Measurements from ENCODE around the gene BAG5.

BAG5 gene

GRCh38 chr14:103558071-103558882 is 4.2 kb downstream of the BAG5 start:
- Mint-ChIP-seq H3K4me1 (ENCODE audit: low read depth in 2 of 2) (peaks cover 44 to 51% of the 10 kb centered on the region in 2 donors), H3K36me3 (ENCODE audit: insufficient read depth) (peaks cover 63% of the 10 kb centered on the region), H3K27me3 (no peaks in the 10 kb centered on the region), H3K9me3 (no peaks in the 10 kb centered on the region), H3K27ac (no peak overlapping the region), H3K4me3 (no peak overlapping the region)
- no peak for ATAC-seq (replicated peaks)
- no peak for DNase-seq

GRCh38 chr14:103556946-103557758 is 5.3 kb downstream of the BAG5 start:
- no peak for ATAC-seq (replicated peaks)
- Mint-ChIP-seq H3K27me3 (no peaks in the 10 kb centered on the region), H3K4me3 (peak overlapping the region in 1 of 2 donors; percentile 41), H3K9me3 (no peaks in the 10 kb centered on the region), H3K4me1 (ENCODE audit: low read depth in 2 of 2) (peaks cover 42 to 56% of the 10 kb centered on the region in 2 donors), H3K36me3 (ENCODE audit: insufficient read depth) (peaks cover 60% of the 10 kb centered on the region), H3K27ac (no peak overlapping the region)
- DNase-seq, result no peak

- Mint-ChIP-seq H3K36me3 (ENCODE audit: insufficient read depth) (peaks cover 50% of the 10 kb centered on the region), H3K4me1 (ENCODE audit: low read depth in 2 of 2) (peaks cover 32 to 50% of the 10 kb centered on the region in 2 donors), H3K27me3 (no peaks in the 10 kb centered on the region), H3K27ac (peak overlapping the region in 1 of 2 donors; percentile 38), H3K9me3 (no peaks in the 10 kb centered on the region), H3K4me3 (no peak overlapping the region)
- DNase-seq (no peak), ATAC-seq (replicated peaks) (no peak)
These were observed 6.7 kb downstream of the BAG5 start for GRCh38 chr14:103555559-103556337.

- no peak overlapping the region for H3K4me3 Mint-ChIP-seq
- H3K4me1 Mint-ChIP-seq (ENCODE audit: low read depth in 2 of 2), result peaks cover 13 to 36% of the 10 kb centered on the region in 2 donors
- ATAC-seq (replicated peaks) (no peak), DNase-seq (no peak)
- H3K27ac Mint-ChIP-seq, result no peak overlapping the region
- H3K9me3 Mint-ChIP-seq, result no peaks in the 10 kb centered on the region
- H3K36me3 Mint-ChIP-seq (ENCODE audit: insufficient read depth), result peaks cover 22% of the 10 kb centered on the region
- no peaks in the 10 kb centered on the region for H3K27me3 Mint-ChIP-seq
These were observed 9.6 kb downstream of the BAG5 start for GRCh38 chr14:103552846-103553210.

GRCh38 chr14:103552011-103552845 is 10.2 kb downstream of the BAG5 start:
- no peak for ATAC-seq (replicated peaks)
- Mint-ChIP-seq H3K36me3 (ENCODE audit: insufficient read depth) (peaks cover 18% of the 10 kb centered on the region), H3K27me3 (no peaks in the 10 kb centered on the region), H3K9me3 (no peaks in the 10 kb centered on the region), H3K27ac (no peak overlapping the region), H3K4me1 (ENCODE audit: low read depth in 2 of 2) (peaks cover 13 to 31% of the 10 kb centered on the region in 2 donors), H3K4me3 (no peak overlapping the region)
- DNase-seq, result no peak

- Mint-ChIP-seq H3K36me3 (ENCODE audit: insufficient read depth) (peaks cover 12% of the 10 kb centered on the region), H3K27ac (no peak overlapping the region), H3K4me3 (no peak overlapping the region), H3K9me3 (no peaks in the 10 kb centered on the region), H3K27me3 (no peaks in the 10 kb centered on the region), H3K4me1 (ENCODE audit: low read depth in 2 of 2) (peaks cover 15 to 27% of the 10 kb centered on the region in 2 donors)
- ATAC-seq (replicated peaks) (no peak), DNase-seq (no peak)
These were observed 11.1 kb downstream of the BAG5 start for GRCh38 chr14:103551338-103551762.

GRCh38 chr14:103550451-103551337 is 11.8 kb downstream of the BAG5 start:
- H3K9me3 Mint-ChIP-seq, result no peaks in the 10 kb centered on the region
- H3K27me3 Mint-ChIP-seq, result no peaks in the 10 kb centered on the region
- no peak overlapping the region for H3K4me3 Mint-ChIP-seq

GRCh38 chr14:103549361-103550311 is 12.8 kb downstream of the BAG5 start:
- peaks cover 10% of the 10 kb centered on the region for H3K36me3 Mint-ChIP-seq (ENCODE audit: insufficient read depth)
- H3K4me1 Mint-ChIP-seq (ENCODE audit: low read depth in 2 of 2), result peaks cover 6 to 17% of the 10 kb centered on the region in 2 donors
- no peak overlapping the region for H3K27ac Mint-ChIP-seq
- no peaks in the 10 kb centered on the region for H3K27me3 Mint-ChIP-seq
- DNase-seq (no peak), ATAC-seq (replicated peaks) (no peak)
- H3K4me3 Mint-ChIP-seq, result no peak overlapping the region
- no peaks in the 10 kb centered on the region for H3K9me3 Mint-ChIP-seq

More at GRCh38 chr14:103550451-103551337, 11.8 kb downstream of the BAG5 start:
- ATAC-seq (replicated peaks) (no peak), DNase-seq (no peak)
- Mint-ChIP-seq H3K27ac (no peak overlapping the region), H3K36me3 (ENCODE audit: insufficient read depth) (peaks cover 9% of the 10 kb centered on the region), H3K4me1 (ENCODE audit: low read depth in 2 of 2) (peaks cover 13 to 27% of the 10 kb centered on the region in 2 donors)

GRCh38 chr14:103548463-103549351 is 13.8 kb downstream of the BAG5 start:
- DNase-seq, result no peak
- Mint-ChIP-seq H3K4me1 (ENCODE audit: low read depth in 2 of 2) (peaks cover 6 to 17% of the 10 kb centered on the region in 2 donors), H3K9me3 (no peaks in the 10 kb centered on the region), H3K27ac (peak overlapping the region in 1 of 2 donors; percentile 17), H3K36me3 (ENCODE audit: insufficient read depth) (peaks cover 10% of the 10 kb centered on the region), H3K4me3 (no peak overlapping the region), H3K27me3 (no peaks in the 10 kb centered on the region)
- no peak for ATAC-seq (replicated peaks)

GRCh38 chr14:103547941-103548462 is 14.5 kb downstream of the BAG5 start:
- DNase-seq (no peak), ATAC-seq (replicated peaks) (no peak)
- H3K4me3 Mint-ChIP-seq, result no peak overlapping the region
- H3K9me3 Mint-ChIP-seq, result no peaks in the 10 kb centered on the region
- H3K36me3 Mint-ChIP-seq (ENCODE audit: insufficient read depth), result peaks cover 6% of the 10 kb centered on the region
- peak overlapping the region in 1 of 2 donors; percentile 17 for H3K27ac Mint-ChIP-seq
- H3K27me3 Mint-ChIP-seq, result no peaks in the 10 kb centered on the region
- H3K4me1 Mint-ChIP-seq (ENCODE audit: low read depth in 2 of 2), result peaks cover 6 to 13% of the 10 kb centered on the region in 2 donors

Data from effector memory CD8-positive, alpha-beta T cell (primary cell).